Liver (tissue), 9 donors: ENCODE measurements around the gene PSME3IP1. TPM values are rescaled to one million over a fixed set of nuclear protein-coding genes. Genes with fewer than 3 reads are reported as not detected.

Experiments
- DNase-seq: peaks from one replicate; pipeline ENCODE4 v3.0.0-alpha.2; 2017; ENCODE audit warnings: low spot score
- H3K27ac ChIP-seq, 2 donors: one replicate each; pipeline ENCODE4 v1.7.0; 2013; ENCODE audit warnings: inconsistent platforms in 2 of 2, low read length in 2 of 2, control low read depth in 1 of 2, low read depth in 1 of 2, mild to moderate bottlenecking in 1 of 2
- H3K27me3 ChIP-seq, 4 donors: one replicate each; pipeline versions ENCODE4 v1.6.1 to v1.7.0; 2013; ENCODE audit warnings: low read length in 3 of 4, inconsistent platforms in 1 of 4, mild to moderate bottlenecking in 1 of 4, moderate library complexity in 1 of 4; ENCODE audit not compliant: control insufficient read depth in 4 of 4, insufficient read depth in 4 of 4
- H3K36me3 ChIP-seq, 4 donors: one replicate each; pipeline versions ENCODE4 v1.6.1 to v1.7.0; 2013; ENCODE audit warnings: low read length in 3 of 4, mild to moderate bottlenecking in 3 of 4, low read depth in 1 of 4, moderate library complexity in 1 of 4; ENCODE audit not compliant: control insufficient read depth in 4 of 4, insufficient read depth in 3 of 4
- H3K4me1 ChIP-seq, 4 donors: one replicate each; pipeline versions ENCODE4 v1.6.1 to v1.7.0; 2013; ENCODE audit warnings: low read length in 3 of 4, mild to moderate bottlenecking in 3 of 4, moderate library complexity in 1 of 4; ENCODE audit not compliant: control insufficient read depth in 4 of 4, insufficient read depth in 4 of 4
- H3K4me3 ChIP-seq, 3 donors: one replicate each; pipeline versions ENCODE4 v1.6.1 to v1.7.0; 2013; ENCODE audit warnings: low read length in 3 of 3, control low read depth in 1 of 3, low read depth in 1 of 3, mild to moderate bottlenecking in 1 of 3
- H3K9ac ChIP-seq, 2 donors: one replicate each; pipeline ENCODE4 v1.7.0; 2013; ENCODE audit warnings: low read length in 2 of 2, mild to moderate bottlenecking in 2 of 2, moderate library complexity in 2 of 2, control low read depth in 1 of 2, low read depth in 1 of 2
- H3K9me3 ChIP-seq, 4 donors: one replicate each; pipeline versions ENCODE4 v1.6.1 to v1.7.0; 2013; ENCODE audit warnings: low read length in 3 of 4; ENCODE audit not compliant: control insufficient read depth in 4 of 4
- EGR1 ChIP-seq, 2 donors: IDR thresholded peaks; 2 replicates each; pipeline ENCODE4 v1.6.1; 2016 to 2018; ENCODE audit warnings: antibody characterized with exemption in 2 of 2, low read depth in 2 of 2
- FOXA1 ChIP-seq: IDR thresholded peaks from 2 replicates; pipeline ENCODE4 v1.6.1; 2016; ENCODE audit warnings: antibody characterized with exemption
- GABPA ChIP-seq, 2 donors: IDR thresholded peaks in 1 of 2; conservative IDR thresholded peaks in 1 of 2; 2 replicates each; pipeline ENCODE4 v1.6.1; 2016; ENCODE audit warnings: antibody characterized with exemption in 2 of 2, mild to moderate bottlenecking in 1 of 2, moderate library complexity in 1 of 2
- HNF4A ChIP-seq, 2 donors: conservative IDR thresholded peaks; 2 replicates each; pipeline ENCODE4 v1.6.1; 2016; ENCODE audit warnings: antibody characterized with exemption in 2 of 2, mild to moderate bottlenecking in 2 of 2
- HNF4G ChIP-seq: IDR thresholded peaks from 2 replicates; pipeline ENCODE4 v1.6.1; 2016; ENCODE audit warnings: antibody characterized with exemption
- JUND ChIP-seq, 2 donors: IDR thresholded peaks; 2 replicates each; pipeline ENCODE4 v1.6.1; 2016; ENCODE audit warnings: antibody characterized with exemption in 2 of 2
- SP1 ChIP-seq: IDR thresholded peaks from 2 replicates; pipeline ENCODE4 v1.6.1; 2018; ENCODE audit warnings: antibody characterized with exemption, mild to moderate bottlenecking
- TAF1 ChIP-seq: conservative IDR thresholded peaks from 2 replicates; pipeline ENCODE4 v1.6.1; 2016; ENCODE audit warnings: antibody characterized with exemption, mild to moderate bottlenecking
- YY1 ChIP-seq: IDR thresholded peaks from 2 replicates; pipeline ENCODE4 v1.6.1; 2016; ENCODE audit warnings: antibody characterized with exemption, mild to moderate bottlenecking
- WGBS: extraction: QIAGEN DNeasy Blood & Tissue Kit; methylation state at CpG from one replicate; pipeline ENCODE4 v1.1.7; 2013; 5-methylcytosine and 5-hydroxymethylcytosine counted together
- polyA plus RNA-seq, 2 donors: library from polyadenylated mRNA; stranded (reverse) in 1 of 2; unstranded in 1 of 2; fragments of 200-250 nt in 1 of 2; fragments of >200 nt in 1 of 2; fragmentation: Nextera tagmentation in 1 of 2; extraction: Ambion mirVana in 1 of 2; gene quantifications; one replicate each; pipeline versions ENCODE4 v1.2.1 to v1.2.3, GENCODE V29; 2013 to 2015
- total RNA-seq, 2 donors: library from RNA; depleted of rRNA; stranded (reverse); fragments of >200 nt; gene quantifications; one replicate each; pipeline ENCODE4 v1.2.3, GENCODE V29; 2014
- TF ChIP-seq, protein P1 (sequence below): IDR thresholded peaks from 2 replicates; pipeline ENCODE4 v1.6.1; 2016; ENCODE audit warnings: antibody characterized with exemption
- TF ChIP-seq, protein P2 (sequence below): IDR thresholded peaks from 2 replicates; pipeline ENCODE4 v1.6.1; 2016; ENCODE audit warnings: antibody characterized with exemption, mild to moderate bottlenecking
- TF ChIP-seq, protein P3 (sequence below): IDR thresholded peaks from 2 replicates; pipeline ENCODE4 v1.6.1; 2016; ENCODE audit warnings: antibody characterized with exemption
- TF ChIP-seq, protein P4 (sequence below): fragments of 150-350 bp; IDR thresholded peaks from 2 replicates; pipeline ENCODE4 v1.5.1; 2017; ENCODE audit warnings: improper control_type of control experiment, low read depth, low read length; ENCODE audit not compliant: missing input control
- TF ChIP-seq, protein P5 (sequence below): IDR thresholded peaks from 2 replicates; pipeline ENCODE4 v1.6.1; 2016; ENCODE audit warnings: antibody characterized with exemption
- donor health status: healthy.
- donor health status: healthy.
- donor health status: healthy.
- donor health status: healthy.
- donor health status: healthy.

Gene PSME3IP1
- total and polyA plus RNA-seq, 4 donors = 25.0 to 34.7 (median 25.8) TPM

DNA sequence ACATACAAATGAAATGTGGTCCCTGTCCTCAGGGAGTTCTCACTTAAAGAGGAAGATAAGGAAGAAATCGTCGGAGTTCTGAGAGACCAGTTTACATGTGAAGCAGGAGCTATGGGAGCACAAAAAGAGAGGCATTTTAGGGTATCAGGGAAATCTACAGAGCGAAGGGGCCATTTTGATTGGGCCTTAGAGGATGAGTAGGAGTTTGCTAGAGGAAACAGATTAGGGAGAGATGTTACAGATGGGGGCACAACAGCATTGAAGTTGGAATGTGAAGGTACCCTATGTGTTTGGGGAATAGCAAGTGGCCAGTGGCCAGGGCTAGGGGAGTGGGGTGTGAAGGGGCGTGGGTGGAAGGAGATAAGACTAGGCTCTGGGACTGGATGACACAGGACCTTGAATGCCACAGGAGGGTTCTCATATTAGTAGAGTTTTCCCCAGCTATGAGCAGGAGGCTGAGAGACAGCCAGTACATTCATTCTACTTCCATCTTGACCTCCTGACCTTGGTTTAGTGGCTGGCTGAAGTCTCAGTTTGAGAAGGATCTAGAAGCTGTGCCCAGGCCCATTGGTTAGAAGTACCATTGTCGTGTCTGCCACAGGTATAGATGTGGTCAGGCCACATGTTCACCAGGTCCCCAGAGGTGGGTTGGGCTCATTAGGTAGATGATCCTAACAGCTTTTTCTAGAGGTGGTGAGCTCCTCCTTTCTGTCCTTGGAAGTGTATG lies 58.6 kb downstream of the PSME3IP1 start:
- 93% methylated on average over 5 of the region's 5 CpGs for WGBS
- Histone ChIP-seq H3K9me3 (no peaks in the 10 kb centered on the region), H3K4me1 (no peaks in the 10 kb centered on the region), H3K36me3 (no peaks in the 10 kb centered on the region), H3K27me3 (no peaks in the 10 kb centered on the region), H3K27ac (no peak overlapping the region), H3K9ac (no peak overlapping the region), H3K4me3 (no peak overlapping the region)
- TF ChIP-seq, protein P1, sequence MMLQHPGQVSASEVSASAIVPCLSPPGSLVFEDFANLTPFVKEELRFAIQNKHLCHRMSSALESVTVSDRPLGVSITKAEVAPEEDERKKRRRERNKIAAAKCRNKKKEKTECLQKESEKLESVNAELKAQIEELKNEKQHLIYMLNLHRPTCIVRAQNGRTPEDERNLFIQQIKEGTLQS = no peak
- no peak for TF ChIP-seq HNF4G
- TF ChIP-seq JUND (IDR thresholded peaks at IDR 0.05) = no peak
- no peak for TF ChIP-seq YY1
- TF ChIP-seq, protein P2, sequence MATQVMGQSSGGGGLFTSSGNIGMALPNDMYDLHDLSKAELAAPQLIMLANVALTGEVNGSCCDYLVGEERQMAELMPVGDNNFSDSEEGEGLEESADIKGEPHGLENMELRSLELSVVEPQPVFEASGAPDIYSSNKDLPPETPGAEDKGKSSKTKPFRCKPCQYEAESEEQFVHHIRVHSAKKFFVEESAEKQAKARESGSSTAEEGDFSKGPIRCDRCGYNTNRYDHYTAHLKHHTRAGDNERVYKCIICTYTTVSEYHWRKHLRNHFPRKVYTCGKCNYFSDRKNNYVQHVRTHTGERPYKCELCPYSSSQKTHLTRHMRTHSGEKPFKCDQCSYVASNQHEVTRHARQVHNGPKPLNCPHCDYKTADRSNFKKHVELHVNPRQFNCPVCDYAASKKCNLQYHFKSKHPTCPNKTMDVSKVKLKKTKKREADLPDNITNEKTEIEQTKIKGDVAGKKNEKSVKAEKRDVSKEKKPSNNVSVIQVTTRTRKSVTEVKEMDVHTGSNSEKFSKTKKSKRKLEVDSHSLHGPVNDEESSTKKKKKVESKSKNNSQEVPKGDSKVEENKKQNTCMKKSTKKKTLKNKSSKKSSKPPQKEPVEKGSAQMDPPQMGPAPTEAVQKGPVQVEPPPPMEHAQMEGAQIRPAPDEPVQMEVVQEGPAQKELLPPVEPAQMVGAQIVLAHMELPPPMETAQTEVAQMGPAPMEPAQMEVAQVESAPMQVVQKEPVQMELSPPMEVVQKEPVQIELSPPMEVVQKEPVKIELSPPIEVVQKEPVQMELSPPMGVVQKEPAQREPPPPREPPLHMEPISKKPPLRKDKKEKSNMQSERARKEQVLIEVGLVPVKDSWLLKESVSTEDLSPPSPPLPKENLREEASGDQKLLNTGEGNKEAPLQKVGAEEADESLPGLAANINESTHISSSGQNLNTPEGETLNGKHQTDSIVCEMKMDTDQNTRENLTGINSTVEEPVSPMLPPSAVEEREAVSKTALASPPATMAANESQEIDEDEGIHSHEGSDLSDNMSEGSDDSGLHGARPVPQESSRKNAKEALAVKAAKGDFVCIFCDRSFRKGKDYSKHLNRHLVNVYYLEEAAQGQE = no peak
- TF ChIP-seq, protein P3, sequence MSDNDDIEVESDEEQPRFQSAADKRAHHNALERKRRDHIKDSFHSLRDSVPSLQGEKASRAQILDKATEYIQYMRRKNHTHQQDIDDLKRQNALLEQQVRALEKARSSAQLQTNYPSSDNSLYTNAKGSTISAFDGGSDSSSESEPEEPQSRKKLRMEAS = no peak
- no peak for TF ChIP-seq TAF1
- TF ChIP-seq, protein P4, sequence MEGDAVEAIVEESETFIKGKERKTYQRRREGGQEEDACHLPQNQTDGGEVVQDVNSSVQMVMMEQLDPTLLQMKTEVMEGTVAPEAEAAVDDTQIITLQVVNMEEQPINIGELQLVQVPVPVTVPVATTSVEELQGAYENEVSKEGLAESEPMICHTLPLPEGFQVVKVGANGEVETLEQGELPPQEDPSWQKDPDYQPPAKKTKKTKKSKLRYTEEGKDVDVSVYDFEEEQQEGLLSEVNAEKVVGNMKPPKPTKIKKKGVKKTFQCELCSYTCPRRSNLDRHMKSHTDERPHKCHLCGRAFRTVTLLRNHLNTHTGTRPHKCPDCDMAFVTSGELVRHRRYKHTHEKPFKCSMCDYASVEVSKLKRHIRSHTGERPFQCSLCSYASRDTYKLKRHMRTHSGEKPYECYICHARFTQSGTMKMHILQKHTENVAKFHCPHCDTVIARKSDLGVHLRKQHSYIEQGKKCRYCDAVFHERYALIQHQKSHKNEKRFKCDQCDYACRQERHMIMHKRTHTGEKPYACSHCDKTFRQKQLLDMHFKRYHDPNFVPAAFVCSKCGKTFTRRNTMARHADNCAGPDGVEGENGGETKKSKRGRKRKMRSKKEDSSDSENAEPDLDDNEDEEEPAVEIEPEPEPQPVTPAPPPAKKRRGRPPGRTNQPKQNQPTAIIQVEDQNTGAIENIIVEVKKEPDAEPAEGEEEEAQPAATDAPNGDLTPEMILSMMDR = no peak
- TF ChIP-seq FOXA1 = no peak
- TF ChIP-seq, protein P5, sequence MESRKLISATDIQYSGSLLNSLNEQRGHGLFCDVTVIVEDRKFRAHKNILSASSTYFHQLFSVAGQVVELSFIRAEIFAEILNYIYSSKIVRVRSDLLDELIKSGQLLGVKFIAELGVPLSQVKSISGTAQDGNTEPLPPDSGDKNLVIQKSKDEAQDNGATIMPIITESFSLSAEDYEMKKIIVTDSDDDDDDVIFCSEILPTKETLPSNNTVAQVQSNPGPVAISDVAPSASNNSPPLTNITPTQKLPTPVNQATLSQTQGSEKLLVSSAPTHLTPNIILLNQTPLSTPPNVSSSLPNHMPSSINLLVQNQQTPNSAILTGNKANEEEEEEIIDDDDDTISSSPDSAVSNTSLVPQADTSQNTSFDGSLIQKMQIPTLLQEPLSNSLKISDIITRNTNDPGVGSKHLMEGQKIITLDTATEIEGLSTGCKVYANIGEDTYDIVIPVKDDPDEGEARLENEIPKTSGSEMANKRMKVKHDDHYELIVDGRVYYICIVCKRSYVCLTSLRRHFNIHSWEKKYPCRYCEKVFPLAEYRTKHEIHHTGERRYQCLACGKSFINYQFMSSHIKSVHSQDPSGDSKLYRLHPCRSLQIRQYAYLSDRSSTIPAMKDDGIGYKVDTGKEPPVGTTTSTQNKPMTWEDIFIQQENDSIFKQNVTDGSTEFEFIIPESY = no peak
- no peak for TF ChIP-seq EGR1 (IDR thresholded peaks at IDR 0.05; ENCODE audit: low read depth in 2 of 2)
- no peak for TF ChIP-seq GABPA (IDR thresholded peaks at IDR 0.05 in 1 of 2, conservative IDR thresholded peaks at IDR 0.05 in 1 of 2)
- TF ChIP-seq SP1 = no peak
- no peak for TF ChIP-seq HNF4A (conservative IDR thresholded peaks at IDR 0.05)
- no peak for DNase-seq

DNA sequence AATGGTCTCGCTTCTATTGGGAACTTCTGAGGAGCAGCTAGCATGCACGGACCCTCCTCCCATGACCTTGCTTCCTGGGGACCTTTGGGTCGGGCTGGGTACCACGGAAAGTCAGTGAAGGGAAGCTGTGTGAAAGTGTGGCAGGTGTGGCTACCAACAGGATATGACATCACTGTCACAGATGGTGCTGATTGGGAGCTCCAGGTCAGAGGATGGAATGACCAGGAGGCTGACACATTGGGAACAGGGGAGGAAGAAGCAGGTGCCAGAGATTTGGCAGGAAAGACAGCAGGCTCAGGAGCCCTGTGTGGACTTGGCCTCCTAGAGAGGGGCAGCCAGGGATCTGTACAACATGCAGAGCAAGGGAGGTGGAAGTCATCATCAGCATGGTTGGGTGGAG lies 59.4 kb downstream of the PSME3IP1 start:
- DNase-seq = no peak
- 90% methylated on average over 4 of the region's 4 CpGs for WGBS
- Histone ChIP-seq H3K9me3 (no peaks in the 10 kb centered on the region), H3K4me3 (no peak overlapping the region), H3K27me3 (no peaks in the 10 kb centered on the region), H3K36me3 (peaks cover 0 to 3% (median 0%) of the 10 kb centered on the region in 4 donors), H3K27ac (no peak overlapping the region), H3K9ac (no peak overlapping the region), H3K4me1 (no peaks in the 10 kb centered on the region)
- no peak for TF ChIP-seq HNF4G
- no peak for TF ChIP-seq GABPA (IDR thresholded peaks at IDR 0.05 in 1 of 2, conservative IDR thresholded peaks at IDR 0.05 in 1 of 2)
- no peak for TF ChIP-seq YY1
- TF ChIP-seq, protein P2 = no peak
- TF ChIP-seq, protein P4 = no peak
- TF ChIP-seq EGR1 (IDR thresholded peaks at IDR 0.05; ENCODE audit: low read depth in 2 of 2) = no peak
- TF ChIP-seq SP1 = no peak
- no peak for TF ChIP-seq FOXA1
- TF ChIP-seq HNF4A (conservative IDR thresholded peaks at IDR 0.05) = no peak
